Activated CD4-positive, alpha-beta T cell treated with anti-CD3 and anti-CD28 coated beads, Interleukin-2, Interleukin-6, amounts not matched to agents 100 ng/mL and 50 ng/mL, durations not matched to agents 16 hours and 8 hours (primary cell): ENCODE results near the gene CHN2.
"Not testable (repeated sequence)": the region's sequence is repeated elsewhere in the genome, so short reads cannot be mapped to it uniquely, and the experiment has no call there.

Experiments
- DNase-seq: peaks from one replicate; pipeline ENCODE4 v3.0.0-alpha.2; 2020

The CHN2 gene

GRCh38 chr7:29262191-29262917 is 67.8 kb downstream of the CHN2 start:
- DNase-seq: no peak

GRCh38 chr7:29263601-29264207 is 69.1 kb downstream of the CHN2 start:
- DNase-seq: not testable (repeated sequence)

- peak; percentile 73 for DNase-seq
Measured at GRCh38 chr7:29265208-29265923, 70.8 kb downstream of the CHN2 start.

- no peak for DNase-seq
Measured at GRCh38 chr7:29269935-29270334, 75.4 kb downstream of the CHN2 start.

GRCh38 chr7:29270594-29271318 is 76.2 kb downstream of the CHN2 start:
- DNase-seq: peak; percentile 65

GRCh38 chr7:29271319-29271658 is 76.7 kb downstream of the CHN2 start:
- DNase-seq: no peak

- DNase-seq: no peak
Measured at GRCh38 chr7:29272057-29272456, 77.5 kb downstream of the CHN2 start.

GRCh38 chr7:29274146-29275017 is 79.8 kb downstream of the CHN2 start:
- DNase-seq: no peak

GRCh38 chr7:29275018-29275318 is 80.4 kb downstream of the CHN2 start:
- no peak for DNase-seq

GRCh38 chr7:29275493-29275892 is 80.9 kb downstream of the CHN2 start:
- no peak for DNase-seq

GRCh38 chr7:29276199-29276598 is 81.6 kb downstream of the CHN2 start:
- DNase-seq: no peak

GRCh38 chr7:29276806-29277205 is 82.2 kb downstream of the CHN2 start:
- no peak for DNase-seq

- DNase-seq: peak; percentile 77
Measured at GRCh38 chr7:29277436-29278215, 83.1 kb downstream of the CHN2 start.

GRCh38 chr7:29278337-29279069 is 83.9 kb downstream of the CHN2 start:
- no peak for DNase-seq

- DNase-seq: no peak
Measured at GRCh38 chr7:29281782-29282541, 87.4 kb downstream of the CHN2 start.

- DNase-seq: no peak
Measured at GRCh38 chr7:29282819-29283414, 88.3 kb downstream of the CHN2 start.

GRCh38 chr7:29284696-29285443 is 90.3 kb downstream of the CHN2 start:
- no peak for DNase-seq

- DNase-seq: peak; percentile 86
Measured at GRCh38 chr7:29285444-29285793, 90.8 kb downstream of the CHN2 start.

- no peak for DNase-seq
Measured at GRCh38 chr7:29285861-29286260, 91.3 kb downstream of the CHN2 start.
